H1 (cell line): ENCODE data around the gene CBY1. TPM values are rescaled to one million over a fixed set of nuclear protein-coding genes. Genes with fewer than 3 reads are reported as not detected.

Experiments
- CTCF ChIP-seq, 3 experiments: IDR thresholded peaks; 1 replicate in 2 of 3; 2 replicates in 1 of 3; pipeline versions ENCODE4 v1.5.1 to v1.6.1; 2011; ENCODE audit warnings: low read length in 3 of 3, mild to moderate bottlenecking in 3 of 3, inconsistent platforms in 2 of 3, low read depth in 1 of 3, moderate library complexity in 1 of 3; ENCODE audit not compliant: insufficient read depth in 1 of 3; ENCODE audit errors: control extremely low read depth in 1 of 3
- GTF2F1 ChIP-seq: IDR thresholded peaks from 2 replicates; pipeline ENCODE4 v1.6.1; 2012; ENCODE audit warnings: low read depth, low read length, improper control_type of control experiment, borderline replicate concordance
- HDAC2 ChIP-seq, 2 experiments: fragments of 300-600 bp in 1 of 2; sonication (generic) in 1 of 2; IDR thresholded peaks; 2 replicates each; pipeline ENCODE4 v1.6.1; 2011 to 2012; ENCODE audit warnings: low read depth in 2 of 2, low read length in 2 of 2, mild to moderate bottlenecking in 2 of 2, moderate library complexity in 2 of 2, borderline replicate concordance in 1 of 2, inconsistent platforms in 1 of 2
- NRF1 ChIP-seq: IDR thresholded peaks from 2 replicates; pipeline ENCODE4 v1.6.1; 2011; ENCODE audit warnings: mild to moderate bottlenecking, low read depth, low read length, improper control_type of control experiment
- PHF8 ChIP-seq: fragments of 200-600 bp; sonication (generic); conservative IDR thresholded peaks from 2 replicates; pipeline ENCODE4 v1.7.1; 2012; ENCODE audit warnings: low read depth, mild to moderate bottlenecking, inconsistent platforms, low read length, moderate library complexity
- SP2 ChIP-seq: IDR thresholded peaks from 2 replicates; pipeline ENCODE4 v1.6.1; 2012; ENCODE audit warnings: mild to moderate bottlenecking, low read length, inconsistent platforms
- SP4 ChIP-seq: IDR thresholded peaks from 2 replicates; pipeline ENCODE4 v1.6.1; 2012; ENCODE audit warnings: low read length, inconsistent platforms
- SRF ChIP-seq: IDR thresholded peaks from 2 replicates; pipeline ENCODE4 v1.6.1; 2011; ENCODE audit warnings: mild to moderate bottlenecking, low read depth, low read length, moderate library complexity
- YY1 ChIP-seq: IDR thresholded peaks from 2 replicates; pipeline ENCODE4 v1.6.1; 2011; ENCODE audit warnings: low read depth, mild to moderate bottlenecking, low read length
- polyA plus RNA-seq, 7 experiments: library from polyadenylated mRNA; depleted of rRNA in 3 of 7; stranded (reverse) in 5 of 7; unstranded in 2 of 7; fragments of >200 nt in 5 of 7; fragments of 200-250 nt in 2 of 7; gene quantifications; 1 replicate in 5 of 7; 2 replicates in 1 of 7; 4 replicates in 1 of 7; pipeline versions ENCODE4 v1.2.1 to v1.2.3, GENCODE V29; 2011 to 2013; ENCODE audit warnings: missing spikeins in 2 of 7, mixed read lengths in 2 of 7
- total RNA-seq: library from RNA; stranded (reverse); fragmentation: NEBNext Ultra II Directional; extraction: Animal tissue kit (Norgen Biotek cat#: 25700); gene quantifications from 2 replicates; pipeline ENCODE4 v1.2.1, GENCODE V29; 2021

CBY1 gene
- total and polyA plus RNA-seq, 2 of the 8 experiments (the other 6 are each of a cell fraction or from before 2014, with no cell fraction given): 23.2 to 30.2 TPM

DNA sequence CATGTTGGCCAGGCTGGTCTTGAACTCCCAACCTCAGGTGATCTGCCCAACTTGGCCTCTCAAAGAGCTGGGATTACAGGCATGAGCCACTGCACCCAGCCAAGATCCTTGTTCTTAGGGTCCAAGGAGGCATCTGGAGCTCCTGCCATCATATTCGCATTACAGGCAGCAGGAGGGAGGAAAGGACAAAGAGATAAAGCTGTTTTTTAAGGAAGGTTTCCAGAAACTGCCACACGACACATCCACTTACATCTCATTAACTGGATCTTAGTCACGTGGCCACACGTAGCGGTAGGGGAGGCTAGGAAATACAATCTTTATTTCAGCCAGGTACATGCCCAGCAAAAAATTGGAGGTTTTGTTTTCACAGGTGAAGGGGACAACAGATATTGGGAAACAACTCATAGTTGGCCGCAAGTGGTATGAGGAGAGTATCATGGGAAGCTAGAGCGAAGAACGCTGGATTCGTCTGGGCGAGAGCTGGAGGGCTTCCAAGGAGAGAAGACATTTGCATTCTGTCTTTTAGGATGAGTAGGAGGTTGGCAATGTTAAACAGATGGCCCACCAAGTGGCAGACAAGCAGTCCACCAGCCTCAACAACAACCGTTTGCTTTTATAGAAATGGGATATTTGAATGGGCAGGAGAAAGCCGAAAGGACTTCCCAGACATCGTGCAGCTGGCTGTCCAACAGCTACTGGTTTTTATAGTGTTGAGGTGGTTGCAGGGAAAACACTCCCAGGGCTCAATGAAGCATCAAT lies 47.3 kb upstream of the CBY1 start (continued):
- TF ChIP-seq CTCF (IDR thresholded peaks at IDR 0.05; ENCODE audit: control extremely low read depth in 1 of 3, insufficient read depth in 1 of 3, low read depth in 1 of 3, low read length in 3 of 3): no peak
- no peak for TF ChIP-seq HDAC2 (IDR thresholded peaks at IDR 0.05; ENCODE audit: borderline replicate concordance in 1 of 2, low read depth in 2 of 2, low read length in 2 of 2)
- no peak for TF ChIP-seq PHF8
- no peak for TF ChIP-seq YY1
- TF ChIP-seq SRF: no peak
- no peak for TF ChIP-seq SP4
- TF ChIP-seq GTF2F1: no peak
- TF ChIP-seq SP2: no peak
- TF ChIP-seq NRF1: no peak
- TF ChIP-seq, all 59 proteins: peak for 0
